HG03139 (cell line): ENCODE measurements around the gene NUCB1.
"Not testable (repeated sequence)": the region's sequence is repeated elsewhere in the genome, so short reads cannot be mapped to it uniquely, and the experiment has no call there.

ENCODE experiments used
- ATAC-seq: cut with Tn5 transposase; IDR thresholded peaks from one replicate; pipeline ENCODE4 v1.9.1; 2021; ENCODE audit not compliant: unreplicated experiment

NUCB1 gene

DNA sequence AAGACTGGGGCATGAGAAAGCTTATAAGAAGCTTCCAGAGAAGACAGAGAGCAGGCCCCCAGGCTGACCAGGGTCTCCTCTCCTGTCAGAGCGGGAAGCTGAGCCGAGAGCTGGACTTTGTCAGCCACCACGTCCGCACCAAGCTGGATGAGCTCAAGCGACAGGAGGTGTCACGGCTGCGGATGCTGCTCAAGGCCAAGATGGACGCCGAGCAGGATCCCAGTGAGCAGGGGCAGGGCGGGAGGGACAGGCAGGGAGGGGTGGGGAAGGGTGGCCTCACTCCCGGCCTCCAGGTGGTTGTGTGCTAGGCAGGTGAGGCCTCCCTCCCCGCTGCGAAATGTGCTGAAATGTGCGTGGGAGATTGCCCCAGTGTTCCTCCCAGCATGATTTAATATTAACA lies 5.6 kb downstream of the NUCB1 start:
- ATAC-seq: no peak

GRCh38 chr19:48906324-48906723 lies 6.2 kb downstream of the NUCB1 start:
- no peak for ATAC-seq

GRCh38 chr19:48907671-48908070 lies 7.6 kb downstream of the NUCB1 start:
- no peak for ATAC-seq

GRCh38 chr19:48909424-48910077 lies 9.4 kb downstream of the NUCB1 start:
- ATAC-seq: not testable (repeated sequence)

DNA sequence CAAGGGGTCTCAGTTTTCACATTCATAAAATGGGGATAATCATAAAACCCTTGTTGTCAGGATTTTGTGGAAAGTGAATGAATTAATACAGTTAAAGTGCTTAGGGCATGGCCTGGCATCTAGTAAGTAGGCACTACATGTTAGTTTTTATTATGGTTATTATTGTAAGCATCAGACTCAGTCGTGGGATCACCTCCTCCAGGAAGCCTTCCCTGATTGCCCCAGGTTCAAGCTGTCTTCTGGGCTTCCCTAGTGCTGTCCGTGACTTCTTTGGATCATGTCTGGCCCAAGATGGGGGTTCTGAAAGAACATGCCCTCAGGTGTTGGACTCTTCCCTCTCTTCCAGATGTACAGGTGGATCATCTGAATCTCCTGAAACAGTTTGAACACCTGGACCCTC lies 10.7 kb downstream of the NUCB1 start:
- no peak for ATAC-seq

DNA sequence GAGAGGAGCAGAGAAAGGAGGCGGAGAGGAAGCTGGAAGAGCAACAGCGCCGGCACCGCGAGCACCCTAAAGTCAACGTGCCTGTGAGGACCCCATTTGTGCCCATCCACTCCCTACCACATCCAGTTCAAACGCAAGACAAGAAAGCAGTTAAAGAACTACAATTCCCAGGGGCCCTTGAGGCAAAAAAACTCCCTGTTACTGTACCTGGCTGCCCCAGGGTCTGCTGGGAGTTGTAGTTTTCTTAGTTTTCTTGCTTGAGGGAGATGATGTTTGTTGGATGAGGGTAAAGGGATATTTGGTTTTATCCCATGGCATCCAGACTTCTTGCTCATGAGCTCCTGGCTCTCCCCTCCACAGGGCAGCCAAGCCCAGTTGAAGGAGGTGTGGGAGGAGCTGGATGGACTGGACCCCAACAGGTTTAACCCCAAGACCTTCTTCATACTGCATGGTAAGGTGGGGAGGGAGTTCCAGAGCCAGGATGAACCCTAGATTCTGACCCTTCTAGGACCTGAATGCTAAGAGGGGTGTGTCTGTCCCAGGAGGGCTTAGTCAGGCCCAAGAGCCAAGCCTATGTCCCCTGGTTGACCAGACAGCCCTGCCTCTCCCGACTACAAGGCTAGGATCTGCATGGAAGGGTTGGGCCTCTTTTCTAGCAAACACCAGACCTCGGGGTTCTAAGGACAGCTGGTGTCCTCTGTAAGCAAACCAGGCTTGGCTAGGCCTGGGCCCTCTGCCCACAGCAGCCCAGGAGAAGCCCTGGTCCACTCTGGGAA lies 13.2 kb downstream of the NUCB1 start:
- ATAC-seq: no peak

- no peak for ATAC-seq
Measured at GRCh38 chr19:48914181-48914580, 14.1 kb downstream of the NUCB1 start.

DNA sequence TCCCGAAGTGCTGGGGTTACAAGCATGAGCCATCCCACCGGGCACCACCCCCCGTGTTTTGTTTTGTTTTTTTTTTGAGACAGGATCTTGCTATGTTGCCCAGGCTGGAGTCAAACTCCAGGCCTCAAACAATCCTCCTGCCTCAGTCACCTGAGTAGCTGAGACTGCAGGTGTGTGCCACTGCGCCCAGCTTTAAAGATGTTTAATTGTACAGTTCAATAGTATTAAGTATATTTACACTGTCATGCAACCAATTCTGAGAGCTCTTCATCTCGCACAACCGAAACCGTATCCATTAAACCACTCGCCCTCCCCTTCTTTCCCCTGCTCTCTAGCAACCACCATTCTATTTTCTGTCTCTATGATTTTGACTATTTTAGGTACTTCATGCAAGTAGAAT lies 15.6 kb downstream of the NUCB1 start:
- ATAC-seq: no peak

- no peak for ATAC-seq
Measured at GRCh38 chr19:48918071-48918470, 18.0 kb downstream of the NUCB1 start.

GRCh38 chr19:48918801-48919247 lies 18.7 kb downstream of the NUCB1 start:
- ATAC-seq: no peak

DNA sequence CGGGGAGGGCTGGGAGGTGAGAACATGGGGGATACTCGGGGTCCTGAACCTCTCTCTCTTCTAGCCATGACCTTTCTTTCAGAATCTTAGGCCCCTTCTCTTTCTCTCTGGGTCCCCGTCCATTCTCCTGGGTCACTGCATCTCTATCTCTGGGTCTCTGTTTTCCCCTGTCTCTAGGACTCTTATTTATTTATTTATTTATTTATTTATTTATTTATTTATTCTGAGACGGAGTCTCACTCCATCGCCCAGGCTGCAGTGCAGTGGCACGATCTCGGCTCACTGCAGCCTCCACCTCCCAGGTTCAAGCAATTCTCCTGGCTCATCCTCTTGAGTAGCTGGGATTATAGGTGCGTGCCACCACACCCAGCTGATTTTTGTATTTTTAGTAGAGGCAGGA lies 19.2 kb downstream of the NUCB1 start:
- not testable (repeated sequence) for ATAC-seq

DNA sequence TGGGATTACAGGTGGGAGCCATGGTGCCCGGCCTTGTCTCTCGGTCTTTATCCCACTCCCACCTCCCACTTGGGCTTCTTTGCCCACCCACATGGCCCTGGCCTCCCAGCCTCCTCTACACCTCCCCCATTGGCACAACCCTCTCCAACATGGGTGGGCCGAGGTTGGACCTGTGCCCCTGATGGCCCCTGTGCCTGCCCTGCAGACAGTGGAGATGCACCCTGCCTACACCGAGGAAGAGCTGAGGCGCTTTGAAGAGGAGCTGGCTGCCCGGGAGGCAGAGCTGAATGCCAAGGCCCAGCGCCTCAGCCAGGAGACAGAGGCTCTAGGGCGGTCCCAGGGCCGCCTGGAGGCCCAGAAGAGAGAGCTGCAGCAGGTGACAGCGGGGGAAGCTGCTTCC lies 20.8 kb downstream of the NUCB1 start:
- no peak for ATAC-seq

DNA sequence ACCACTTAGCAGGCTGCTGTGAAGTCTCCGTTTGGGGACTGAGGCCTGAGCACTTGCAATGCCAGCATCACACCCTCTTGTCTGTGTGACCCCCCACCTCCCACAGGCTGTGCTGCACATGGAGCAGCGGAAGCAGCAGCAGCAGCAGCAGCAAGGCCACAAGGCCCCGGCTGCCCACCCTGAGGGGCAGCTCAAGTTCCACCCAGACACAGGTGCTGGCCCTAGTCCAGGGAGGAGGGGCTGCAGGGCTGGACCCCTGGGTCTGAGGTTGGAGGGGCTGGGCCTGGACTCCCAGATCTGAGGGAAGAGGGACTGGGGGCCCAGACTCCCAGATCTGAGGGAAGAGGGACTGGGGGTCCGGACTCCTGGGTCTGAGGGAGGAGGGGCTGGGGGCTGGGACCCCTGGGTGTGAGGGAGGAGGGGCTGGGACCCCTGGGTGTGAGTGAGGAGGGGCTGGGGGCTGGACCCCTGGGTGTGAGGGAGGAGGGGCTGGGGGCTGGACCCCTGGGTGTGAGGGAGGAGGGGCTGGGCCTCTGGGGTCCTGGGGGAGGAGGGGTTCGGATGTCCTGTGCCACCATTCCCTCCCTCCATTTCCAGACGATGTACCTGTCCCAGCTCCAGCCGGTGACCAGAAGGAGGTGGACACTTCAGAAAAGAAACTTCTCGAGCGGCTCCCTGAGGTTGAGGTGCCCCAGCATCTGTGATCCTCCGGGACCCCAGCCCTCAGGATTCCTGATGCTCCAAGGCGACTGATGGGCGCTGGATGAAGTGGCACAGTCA lies 21.8 kb downstream of the NUCB1 start:
- no peak for ATAC-seq

DNA sequence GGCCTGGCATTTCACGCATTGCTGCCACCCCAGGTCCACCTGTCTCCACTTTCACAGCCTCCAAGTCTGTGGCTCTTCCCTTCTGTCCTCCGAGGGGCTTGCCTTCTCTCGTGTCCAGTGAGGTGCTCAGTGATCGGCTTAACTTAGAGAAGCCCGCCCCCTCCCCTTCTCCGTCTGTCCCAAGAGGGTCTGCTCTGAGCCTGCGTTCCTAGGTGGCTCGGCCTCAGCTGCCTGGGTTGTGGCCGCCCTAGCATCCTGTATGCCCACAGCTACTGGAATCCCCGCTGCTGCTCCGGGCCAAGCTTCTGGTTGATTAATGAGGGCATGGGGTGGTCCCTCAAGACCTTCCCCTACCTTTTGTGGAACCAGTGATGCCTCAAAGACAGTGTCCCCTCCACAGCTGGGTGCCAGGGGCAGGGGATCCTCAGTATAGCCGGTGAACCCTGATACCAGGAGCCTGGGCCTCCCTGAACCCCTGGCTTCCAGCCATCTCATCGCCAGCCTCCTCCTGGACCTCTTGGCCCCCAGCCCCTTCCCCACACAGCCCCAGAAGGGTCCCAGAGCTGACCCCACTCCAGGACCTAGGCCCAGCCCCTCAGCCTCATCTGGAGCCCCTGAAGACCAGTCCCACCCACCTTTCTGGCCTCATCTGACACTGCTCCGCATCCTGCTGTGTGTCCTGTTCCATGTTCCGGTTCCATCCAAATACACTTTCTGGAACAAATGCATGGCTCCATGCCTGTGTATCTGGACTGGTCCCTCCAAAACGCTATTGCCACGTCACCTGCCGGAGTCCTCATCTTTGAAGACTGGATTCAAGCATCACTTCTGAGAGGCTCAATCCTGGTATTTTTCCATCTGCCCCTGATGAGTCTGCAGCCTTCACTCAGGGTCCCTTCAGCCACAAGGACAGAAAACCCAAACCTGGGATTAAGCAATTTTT lies 22.7 kb downstream of the NUCB1 start:
- ATAC-seq: no peak

DNA sequence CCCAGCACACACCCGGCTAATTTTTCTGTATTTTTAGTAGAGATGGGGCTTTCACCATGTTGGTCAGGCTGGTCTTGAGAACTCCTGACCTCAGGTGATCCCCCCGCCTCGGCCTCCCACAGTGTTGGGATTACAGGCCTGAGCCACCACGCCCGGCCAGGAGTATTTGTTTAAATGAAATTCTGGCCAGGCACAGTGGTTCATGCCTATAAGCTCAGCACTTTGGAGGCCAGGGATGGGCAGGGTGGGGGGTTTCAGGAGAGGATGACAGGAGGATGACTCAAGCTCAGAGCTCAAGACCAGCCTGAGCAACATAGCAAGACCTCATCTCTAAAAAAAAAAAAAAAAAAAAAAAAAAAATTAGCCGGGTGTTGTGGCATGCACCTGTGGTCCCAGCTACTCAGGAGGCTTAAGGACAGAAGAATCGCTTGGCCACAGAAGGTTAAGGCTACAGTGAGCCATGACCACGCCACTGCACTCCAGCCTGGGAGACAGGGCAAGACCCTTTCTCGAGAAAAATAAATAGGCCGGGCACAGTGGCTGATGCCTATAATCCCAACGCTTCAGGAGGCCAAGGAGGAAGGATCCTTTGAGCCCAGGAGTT lies 25.2 kb downstream of the NUCB1 start:
- ATAC-seq: no peak

- not testable (repeated sequence) for ATAC-seq
Measured at GRCh38 chr19:48925890-48926289, 25.8 kb downstream of the NUCB1 start.

- ATAC-seq: no peak
Measured at GRCh38 chr19:48926909-48927308, 26.8 kb downstream of the NUCB1 start.

DNA sequence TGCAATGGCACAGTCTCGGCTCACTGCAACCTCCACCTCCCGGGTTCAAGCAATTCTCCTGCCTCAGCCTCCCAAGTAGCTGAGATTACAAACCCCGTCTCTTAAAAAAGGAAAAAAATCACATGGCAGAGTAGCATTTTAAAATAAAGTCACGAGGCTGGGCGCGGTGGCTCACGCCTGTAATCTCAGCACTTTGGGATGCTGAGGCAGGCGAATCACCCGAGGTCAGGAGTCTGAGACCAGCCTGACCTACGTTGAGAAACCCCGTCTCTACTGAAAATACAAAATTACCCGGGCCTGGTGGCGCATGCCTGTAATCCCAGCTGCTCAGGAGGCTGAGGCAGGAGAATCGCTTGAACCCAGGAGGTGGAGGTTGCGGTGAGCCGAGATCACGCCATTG lies 27.6 kb downstream of the NUCB1 start:
- not testable (repeated sequence) for ATAC-seq

DNA sequence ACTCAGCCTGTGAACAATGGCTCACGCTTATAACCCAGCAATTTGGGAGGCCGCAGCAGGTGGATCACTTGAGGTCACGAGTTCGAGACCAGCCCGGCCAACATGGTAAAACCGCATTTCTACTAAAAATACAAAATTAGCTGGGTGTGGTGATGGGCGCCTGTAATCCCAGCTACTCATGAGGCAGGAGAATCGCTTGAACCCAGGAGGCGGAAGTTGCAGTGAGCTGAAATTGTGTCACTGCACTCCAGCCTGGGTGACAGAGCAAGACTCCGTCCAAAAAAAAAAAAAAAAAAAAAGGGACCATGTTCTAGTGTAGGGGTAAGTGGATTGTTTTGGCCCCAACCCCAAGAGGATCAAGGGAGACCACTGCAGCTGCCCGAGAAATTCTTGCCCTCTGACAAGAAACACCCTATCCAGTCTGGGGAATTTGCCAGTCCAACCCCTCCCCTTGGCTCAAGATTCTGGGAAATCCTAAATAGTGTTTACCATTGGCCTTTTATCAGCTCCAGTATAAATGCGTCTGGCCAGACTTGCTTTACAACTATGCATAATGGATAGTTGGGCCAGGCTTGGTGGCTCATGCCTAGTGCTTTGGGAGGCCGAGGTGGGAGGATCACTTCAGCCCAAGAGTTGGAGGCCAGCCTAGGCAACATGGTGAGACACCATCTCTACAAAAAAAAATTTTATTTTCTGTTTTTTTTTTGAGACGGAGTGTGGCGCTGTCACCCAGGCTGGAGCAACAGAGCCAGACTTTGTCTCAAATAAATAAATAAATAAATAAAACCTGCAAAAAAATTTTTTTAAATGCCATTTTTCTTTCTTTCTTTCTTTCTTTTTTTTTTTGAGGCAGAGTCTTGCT lies 28.3 kb downstream of the NUCB1 start:
- ATAC-seq: no peak
